ENCODE measurements around the gene KCNE2.
"Not testable (repeated sequence)": the region's sequence is repeated elsewhere in the genome, so short reads cannot be mapped to it uniquely, and the experiment has no call there.

The KCNE2 gene

DNA sequence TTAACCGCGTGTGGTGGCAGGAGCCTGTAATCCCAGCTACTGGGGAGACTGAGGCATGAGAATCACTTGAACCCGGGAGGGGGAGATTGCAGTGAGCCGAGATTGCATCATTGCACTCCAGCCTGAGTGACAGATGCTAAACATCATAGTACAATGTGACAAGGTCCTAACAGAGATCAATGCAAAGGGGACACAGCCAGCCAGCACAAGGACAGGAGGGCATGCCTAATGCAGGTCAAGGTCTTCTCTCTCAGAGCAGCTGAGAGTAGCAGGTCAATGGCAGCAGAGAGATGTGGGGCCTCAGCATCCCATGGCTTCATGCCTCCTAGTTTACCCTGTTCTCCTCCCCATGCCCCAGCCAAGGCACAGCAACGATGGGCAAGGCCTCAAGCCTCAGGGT lies 8.5 kb downstream of the KCNE2 start:
- Histone ChIP-seq H3K27ac (ENCODE audit: low read length) (no peak overlapping the region), H3K4me3 (ENCODE audit: low read depth in 1 of 2, low read length in 2 of 2) (no peak overlapping the region), H3K4me1 (ENCODE audit: control insufficient read depth in 1 of 2, insufficient read depth in 2 of 2, low read length in 2 of 2) (no peaks in the 10 kb centered on the region), H3K36me3 (ENCODE audit: control insufficient read depth in 1 of 2, insufficient read depth in 2 of 2, low read length in 2 of 2) (no peaks in the 10 kb centered on the region), H3K27me3 (ENCODE audit: low read depth, low read length) (no peaks in the 10 kb centered on the region), H3K9me3 (ENCODE audit: control insufficient read depth in 1 of 2, low read length in 2 of 2) (no peaks in the 10 kb centered on the region)

DNA sequence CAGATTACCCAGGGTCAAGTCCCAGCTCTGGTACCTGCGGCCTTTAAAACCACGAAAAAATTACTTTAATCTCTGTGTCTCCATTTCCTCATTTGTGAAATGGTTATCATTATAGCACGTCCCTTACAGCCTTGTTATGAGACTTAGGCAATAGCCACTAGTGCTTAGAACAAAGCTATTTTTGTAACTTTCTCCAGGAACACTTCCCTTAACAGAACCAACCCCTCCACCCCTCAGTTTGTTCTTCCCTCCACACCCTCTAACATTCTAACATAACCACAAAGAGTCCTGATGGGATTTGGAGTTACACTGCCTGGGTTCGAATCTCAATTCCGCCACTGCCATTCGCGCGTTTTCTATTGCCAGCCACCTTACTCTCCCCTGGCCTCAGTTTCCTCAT lies 10.7 kb downstream of the KCNE2 start:
- H3K27me3 ChIP-seq (ENCODE audit: low read depth, low read length); H3K4me3 ChIP-seq (ENCODE audit: low read depth in 1 of 2, low read length in 2 of 2); H3K9me3 ChIP-seq (ENCODE audit: control insufficient read depth in 1 of 2, low read length in 2 of 2); H3K4me1 ChIP-seq (ENCODE audit: control insufficient read depth in 1 of 2, insufficient read depth in 2 of 2, low read length in 2 of 2); H3K27ac ChIP-seq (ENCODE audit: low read length); H3K36me3 ChIP-seq (ENCODE audit: control insufficient read depth in 1 of 2, insufficient read depth in 2 of 2, low read length in 2 of 2): not testable (repeated sequence)

DNA sequence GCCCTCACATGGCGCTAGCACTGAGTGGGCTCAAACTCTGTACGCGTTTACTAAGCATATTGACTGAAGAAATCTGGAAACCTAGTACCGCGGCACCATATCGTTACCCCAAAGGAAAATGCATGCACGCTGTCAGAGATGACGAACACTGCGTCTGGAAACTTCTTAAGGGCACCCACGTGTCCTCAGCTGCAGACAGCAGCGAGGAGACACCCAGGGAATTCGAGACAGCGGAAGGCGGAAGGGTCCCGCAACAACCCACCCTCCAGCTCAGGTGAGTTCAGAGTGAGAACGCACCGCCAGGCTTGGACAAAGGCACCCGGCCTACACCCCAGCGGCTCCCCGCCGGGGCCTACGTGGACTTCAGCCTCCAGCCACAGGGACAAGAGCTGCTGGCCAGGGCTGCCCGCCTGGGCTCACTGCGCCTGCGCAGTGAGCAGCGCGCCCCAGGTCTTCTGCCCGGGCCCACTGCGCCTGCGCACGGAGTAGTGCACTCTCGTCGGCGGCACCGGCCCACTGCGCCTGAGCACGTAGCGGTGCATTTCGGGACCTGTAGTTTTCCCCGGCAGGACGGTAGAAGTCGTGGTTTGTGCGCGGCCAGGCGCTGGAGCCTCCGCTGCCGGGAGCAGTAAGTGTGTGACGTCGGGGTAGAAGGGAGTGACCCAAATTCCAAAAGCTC lies 11.3 kb downstream of the KCNE2 start, which contains the start of gene SMIM11:
SMIM11 (plus strand) TSS at position 568 of the 679 bp plus-strand sequence. CDS start 3,998 bp downstream, outside the sequence.
- not testable (repeated sequence) for H3K27me3 ChIP-seq (ENCODE audit: low read depth, low read length); H3K9me3 ChIP-seq (ENCODE audit: control insufficient read depth in 1 of 2, low read length in 2 of 2); H3K4me3 ChIP-seq (ENCODE audit: low read depth in 1 of 2, low read length in 2 of 2); H3K4me1 ChIP-seq (ENCODE audit: control insufficient read depth in 1 of 2, insufficient read depth in 2 of 2, low read length in 2 of 2); H3K27ac ChIP-seq (ENCODE audit: low read length); H3K36me3 ChIP-seq (ENCODE audit: control insufficient read depth in 1 of 2, insufficient read depth in 2 of 2, low read length in 2 of 2)

DNA sequence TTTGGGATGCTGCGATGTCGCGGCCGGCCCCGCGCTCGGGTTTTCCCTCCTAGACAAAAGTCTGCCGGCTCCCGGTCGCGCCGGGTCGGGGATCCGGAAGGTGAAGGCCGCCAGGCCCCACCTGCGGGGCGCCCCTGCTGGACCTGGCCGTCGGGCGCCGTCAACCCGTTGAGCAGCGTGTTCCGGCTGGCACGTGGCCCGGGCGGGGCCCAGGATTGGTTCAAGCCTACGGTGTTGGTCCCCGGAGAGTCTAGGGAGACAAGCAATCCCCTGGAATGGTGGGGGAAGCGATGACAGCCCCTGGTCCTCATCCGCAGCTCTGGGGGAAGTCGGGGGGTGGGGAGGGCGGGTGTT lies 11.8 kb downstream of the KCNE2 start:
- H3K27ac ChIP-seq (ENCODE audit: low read length), result not testable (repeated sequence)

DNA sequence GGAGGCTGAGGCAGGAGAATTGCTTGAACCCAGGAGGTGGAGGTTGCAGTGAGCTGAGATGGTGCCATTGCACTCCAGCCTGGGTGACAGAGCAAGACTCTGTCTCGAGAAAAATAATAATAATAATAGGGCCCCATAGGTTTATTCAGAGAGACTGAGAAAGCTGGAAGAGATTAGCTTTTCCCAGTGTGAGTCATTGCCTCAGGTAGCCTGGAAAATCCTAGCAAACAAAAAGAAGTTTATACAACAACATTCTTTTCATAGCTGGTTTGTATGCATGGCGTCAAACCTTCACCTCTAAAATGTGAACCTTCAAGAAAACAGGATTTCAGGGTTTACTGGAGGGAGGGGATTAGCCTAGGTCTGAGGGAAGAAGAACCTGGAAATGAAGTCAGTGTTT lies 19.3 kb downstream of the KCNE2 start:
- not testable (repeated sequence) for H3K27me3 ChIP-seq (ENCODE audit: low read depth, low read length)

More for the DNA sequence above, 11.8 kb downstream of the KCNE2 start:
- H3K27me3 ChIP-seq (ENCODE audit: low read depth, low read length); H3K4me1 ChIP-seq (ENCODE audit: control insufficient read depth in 1 of 2, insufficient read depth in 2 of 2, low read length in 2 of 2); H3K9me3 ChIP-seq (ENCODE audit: control insufficient read depth in 1 of 2, low read length in 2 of 2); H3K4me3 ChIP-seq (ENCODE audit: low read depth in 1 of 2, low read length in 2 of 2); H3K36me3 ChIP-seq (ENCODE audit: control insufficient read depth in 1 of 2, insufficient read depth in 2 of 2, low read length in 2 of 2): not testable (repeated sequence)

DNA sequence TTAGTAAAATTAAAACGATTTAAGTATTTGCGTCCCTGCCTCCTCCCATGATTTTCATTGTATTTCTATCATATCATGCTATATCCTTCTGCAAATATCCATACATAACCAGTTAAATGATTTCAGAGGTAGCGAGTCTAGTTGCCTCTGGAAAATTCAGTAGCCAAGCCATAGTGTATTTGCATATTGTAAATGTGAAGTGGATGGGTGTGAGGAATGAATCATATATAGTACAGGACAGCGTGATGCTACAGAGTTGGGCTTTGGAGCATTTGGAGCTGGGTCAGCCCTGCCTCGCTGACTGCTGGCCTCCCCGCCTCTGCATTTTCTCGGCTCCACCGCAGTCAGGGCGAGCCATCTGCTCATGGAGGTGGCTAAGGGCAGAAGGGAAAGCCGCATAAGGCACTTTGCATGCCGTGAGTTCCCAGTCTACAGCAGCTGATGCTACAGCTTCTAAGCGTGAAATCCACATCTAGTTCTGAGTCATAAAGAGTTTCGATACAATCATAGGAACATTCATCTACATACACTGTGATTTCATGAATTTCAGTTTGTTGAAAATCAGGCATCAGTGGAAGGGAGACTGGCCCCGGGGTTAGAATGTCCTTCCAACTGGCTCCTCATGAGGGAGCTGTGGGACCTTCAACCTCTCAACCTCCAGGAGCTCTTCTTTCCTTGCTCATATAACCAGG lies 20.1 kb downstream of the KCNE2 start:
- H3K4me3 ChIP-seq (ENCODE audit: low read depth in 1 of 2, low read length in 2 of 2); H3K4me1 ChIP-seq (ENCODE audit: control insufficient read depth in 1 of 2, insufficient read depth in 2 of 2, low read length in 2 of 2); H3K27me3 ChIP-seq (ENCODE audit: low read depth, low read length); H3K27ac ChIP-seq (ENCODE audit: low read length); H3K36me3 ChIP-seq (ENCODE audit: control insufficient read depth in 1 of 2, insufficient read depth in 2 of 2, low read length in 2 of 2); H3K9me3 ChIP-seq (ENCODE audit: control insufficient read depth in 1 of 2, low read length in 2 of 2): not testable (repeated sequence)

More for the DNA sequence above, 19.3 kb downstream of the KCNE2 start:
- H3K27ac ChIP-seq (ENCODE audit: low read length); H3K9me3 ChIP-seq (ENCODE audit: control insufficient read depth in 1 of 2, low read length in 2 of 2); H3K36me3 ChIP-seq (ENCODE audit: control insufficient read depth in 1 of 2, insufficient read depth in 2 of 2, low read length in 2 of 2); H3K4me1 ChIP-seq (ENCODE audit: control insufficient read depth in 1 of 2, insufficient read depth in 2 of 2, low read length in 2 of 2); H3K4me3 ChIP-seq (ENCODE audit: low read depth in 1 of 2, low read length in 2 of 2): not testable (repeated sequence)

DNA sequence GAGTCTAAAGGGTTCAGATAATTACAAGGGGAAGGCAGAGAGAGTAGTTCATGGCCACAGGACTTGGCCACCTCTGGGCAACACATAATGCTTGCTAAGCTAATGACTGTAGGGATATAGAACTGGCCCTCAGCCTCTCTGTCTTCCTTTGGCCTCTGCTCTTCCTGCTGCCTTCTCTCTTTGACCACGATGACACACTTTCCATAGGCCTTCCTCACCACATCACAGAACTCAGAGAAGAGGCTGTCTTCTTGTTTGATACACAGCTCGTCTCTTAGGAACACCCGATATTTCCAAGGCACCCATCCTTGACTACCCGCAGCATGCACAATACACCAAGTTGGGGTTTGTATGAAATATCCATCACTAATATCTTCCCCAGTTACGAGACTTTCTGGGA lies 36.7 kb downstream of the KCNE2 start:
- not testable (repeated sequence) for H3K9me3 ChIP-seq (ENCODE audit: control insufficient read depth in 1 of 2, low read length in 2 of 2); H3K27me3 ChIP-seq (ENCODE audit: low read depth, low read length); H3K27ac ChIP-seq (ENCODE audit: low read length); H3K4me1 ChIP-seq (ENCODE audit: control insufficient read depth in 1 of 2, insufficient read depth in 2 of 2, low read length in 2 of 2); H3K36me3 ChIP-seq (ENCODE audit: control insufficient read depth in 1 of 2, insufficient read depth in 2 of 2, low read length in 2 of 2); H3K4me3 ChIP-seq (ENCODE audit: low read depth in 1 of 2, low read length in 2 of 2)

DNA sequence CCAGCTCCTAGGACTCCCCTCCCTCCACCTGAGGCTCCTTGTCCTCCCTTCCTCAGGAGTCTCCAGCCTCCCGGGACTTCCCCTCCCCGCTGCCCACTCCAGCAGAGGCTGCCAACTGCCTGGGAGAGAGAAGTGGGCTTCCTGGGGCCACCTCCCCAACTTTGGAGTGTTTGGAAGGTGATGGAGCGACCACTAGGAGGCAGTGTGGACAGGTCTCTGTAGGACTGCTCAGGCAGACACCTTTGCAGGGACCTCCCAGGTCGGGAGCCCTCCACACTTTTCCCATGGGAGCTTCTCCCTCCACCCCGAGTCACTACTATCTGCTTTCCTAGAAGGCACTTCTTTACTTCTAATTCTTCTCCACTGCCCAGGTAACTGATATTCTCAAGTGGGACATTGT lies 40.9 kb downstream of the KCNE2 start:
- not testable (repeated sequence) for H3K4me3 ChIP-seq (ENCODE audit: low read depth in 1 of 2, low read length in 2 of 2)

DNA sequence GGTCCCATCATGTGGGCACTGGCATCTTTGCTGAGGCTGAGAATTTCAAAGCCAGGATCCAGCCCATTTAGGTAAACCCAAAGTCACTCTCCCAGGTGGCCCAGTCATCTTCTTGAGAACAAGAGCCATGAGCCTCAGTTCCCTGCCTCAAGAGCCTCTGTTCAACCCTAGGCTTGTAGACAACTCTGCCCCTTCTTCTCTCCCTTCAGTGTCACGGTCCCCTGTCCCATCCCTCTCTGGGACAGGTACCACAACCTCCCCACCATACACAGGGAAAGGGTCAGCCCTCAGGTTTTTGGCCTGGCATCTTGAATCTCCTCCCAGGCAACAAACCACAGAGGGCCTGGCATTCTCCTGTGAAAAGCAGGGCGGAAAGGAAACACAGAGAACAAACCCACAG lies 41.9 kb downstream of the KCNE2 start:
- H3K27ac ChIP-seq (ENCODE audit: low read length); H3K9me3 ChIP-seq (ENCODE audit: control insufficient read depth in 1 of 2, low read length in 2 of 2); H3K4me3 ChIP-seq (ENCODE audit: low read depth in 1 of 2, low read length in 2 of 2); H3K4me1 ChIP-seq (ENCODE audit: control insufficient read depth in 1 of 2, insufficient read depth in 2 of 2, low read length in 2 of 2); H3K27me3 ChIP-seq (ENCODE audit: low read depth, low read length); H3K36me3 ChIP-seq (ENCODE audit: control insufficient read depth in 1 of 2, insufficient read depth in 2 of 2, low read length in 2 of 2): not testable (repeated sequence)

More for the DNA sequence above, 40.9 kb downstream of the KCNE2 start:
- not testable (repeated sequence) for H3K27me3 ChIP-seq (ENCODE audit: low read depth, low read length); H3K4me1 ChIP-seq (ENCODE audit: control insufficient read depth in 1 of 2, insufficient read depth in 2 of 2, low read length in 2 of 2); H3K27ac ChIP-seq (ENCODE audit: low read length); H3K9me3 ChIP-seq (ENCODE audit: control insufficient read depth in 1 of 2, low read length in 2 of 2); H3K36me3 ChIP-seq (ENCODE audit: control insufficient read depth in 1 of 2, insufficient read depth in 2 of 2, low read length in 2 of 2)

DNA sequence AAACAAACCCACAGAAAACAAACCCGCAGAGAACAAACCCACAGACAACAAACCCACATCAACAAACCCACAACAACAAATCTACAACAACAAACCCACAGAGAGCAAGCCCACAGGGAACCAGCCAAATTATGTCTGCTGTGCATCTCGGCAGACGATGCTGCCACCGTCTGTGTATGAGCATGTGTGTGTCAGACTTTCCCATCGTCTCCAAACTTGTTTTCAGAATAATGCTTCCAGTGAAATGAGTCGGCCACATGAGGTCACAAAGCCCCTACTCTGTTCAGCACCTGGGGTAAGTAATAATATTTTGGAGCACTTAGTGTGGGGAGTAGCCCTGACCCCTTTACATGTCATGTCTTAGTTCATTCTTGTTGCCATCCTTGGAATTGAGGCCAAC lies 42.3 kb downstream of the KCNE2 start:
- not testable (repeated sequence) for H3K36me3 ChIP-seq (ENCODE audit: control insufficient read depth in 1 of 2, insufficient read depth in 2 of 2, low read length in 2 of 2); H3K27me3 ChIP-seq (ENCODE audit: low read depth, low read length)

DNA sequence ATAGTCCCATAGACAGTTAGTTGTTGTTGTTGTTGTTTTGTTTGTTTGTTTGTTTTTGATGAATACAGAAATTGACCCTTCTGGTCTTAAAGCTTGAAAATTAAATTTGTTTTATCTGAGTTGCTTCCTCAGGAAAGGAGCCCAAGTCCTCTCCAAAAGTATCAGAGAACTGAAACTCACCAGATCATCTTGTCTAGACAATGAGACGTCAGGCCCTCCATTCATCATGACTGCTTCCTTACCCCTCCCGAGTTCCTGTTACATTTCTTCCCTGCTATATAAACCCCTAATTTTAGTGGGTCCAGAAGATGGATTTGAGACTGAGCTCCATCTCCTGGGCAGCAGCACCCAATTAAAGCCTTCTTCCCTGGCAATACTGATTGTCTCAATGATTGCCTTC lies 42.9 kb downstream of the KCNE2 start:
- not testable (repeated sequence) for H3K4me3 ChIP-seq (ENCODE audit: low read depth in 1 of 2, low read length in 2 of 2); H3K4me1 ChIP-seq (ENCODE audit: control insufficient read depth in 1 of 2, insufficient read depth in 2 of 2, low read length in 2 of 2); H3K36me3 ChIP-seq (ENCODE audit: control insufficient read depth in 1 of 2, insufficient read depth in 2 of 2, low read length in 2 of 2); H3K27ac ChIP-seq (ENCODE audit: low read length); H3K27me3 ChIP-seq (ENCODE audit: low read depth, low read length); H3K9me3 ChIP-seq (ENCODE audit: control insufficient read depth in 1 of 2, low read length in 2 of 2)

More for the DNA sequence above, 42.3 kb downstream of the KCNE2 start:
- H3K9me3 ChIP-seq (ENCODE audit: control insufficient read depth in 1 of 2, low read length in 2 of 2); H3K4me1 ChIP-seq (ENCODE audit: control insufficient read depth in 1 of 2, insufficient read depth in 2 of 2, low read length in 2 of 2); H3K27ac ChIP-seq (ENCODE audit: low read length); H3K4me3 ChIP-seq (ENCODE audit: low read depth in 1 of 2, low read length in 2 of 2): not testable (repeated sequence)

DNA sequence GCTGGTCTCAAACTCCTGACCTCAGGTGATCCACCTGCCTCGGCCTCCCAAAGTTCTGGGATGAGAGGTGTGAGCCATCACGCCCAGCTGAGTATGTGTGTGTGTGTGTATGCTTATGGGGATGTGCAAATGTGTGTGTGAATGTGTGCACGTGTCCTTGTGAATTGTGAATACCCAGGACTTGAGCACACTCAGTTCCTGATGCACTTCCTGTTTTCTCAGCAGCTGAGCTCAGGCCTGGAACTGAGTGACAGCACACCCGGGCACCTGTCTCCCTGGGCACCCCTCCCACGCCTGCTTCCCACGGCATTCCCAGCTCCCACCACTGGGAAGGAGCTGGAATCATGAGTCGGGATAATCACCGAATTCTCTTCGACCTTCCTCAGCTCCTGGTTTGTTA lies 43.5 kb downstream of the KCNE2 start:
- H3K9me3 ChIP-seq (ENCODE audit: control insufficient read depth in 1 of 2, low read length in 2 of 2); H3K4me1 ChIP-seq (ENCODE audit: control insufficient read depth in 1 of 2, insufficient read depth in 2 of 2, low read length in 2 of 2); H3K4me3 ChIP-seq (ENCODE audit: low read depth in 1 of 2, low read length in 2 of 2); H3K27me3 ChIP-seq (ENCODE audit: low read depth, low read length); H3K36me3 ChIP-seq (ENCODE audit: control insufficient read depth in 1 of 2, insufficient read depth in 2 of 2, low read length in 2 of 2); H3K27ac ChIP-seq (ENCODE audit: low read length): not testable (repeated sequence)
